DOHH2 (cell line): ENCODE measurements around the gene MMP23B.
A peak's percentile ranks its signal among the peaks of the same experiment; 100 is the strongest.

Experiments
- H3F3A ChIP-seq: fragments of 200-600 bp; sonication (generic), shearing (Covaris generic); 2 replicates; pipeline ENCODE4 v1.6.0; 2016; ENCODE audit warnings: antibody characterized with exemption, mild to moderate bottlenecking; ENCODE audit not compliant: control insufficient read depth, insufficient read depth
- H3K27ac ChIP-seq: fragments of 200-600 bp; sonication (generic); 2 replicates; pipeline ENCODE4 v1.5.1; 2014; ENCODE audit warnings: low read depth, mild to moderate bottlenecking, low read length, moderate library complexity
- H3K27me3 ChIP-seq: fragments of 200-600 bp; sonication (generic); 2 replicates; pipeline ENCODE4 v1.6.1; 2014; ENCODE audit warnings: mild to moderate bottlenecking, low read length, mixed read lengths; ENCODE audit not compliant: control insufficient read depth
- H3K36me3 ChIP-seq: fragments of 200-600 bp; sonication (generic); 2 replicates; pipeline ENCODE4 v1.6.1; 2014; ENCODE audit warnings: mild to moderate bottlenecking, low read length, moderate library complexity, mixed read lengths; ENCODE audit not compliant: control insufficient read depth
- H3K4me1 ChIP-seq: fragments of 200-600 bp; sonication (generic); 2 replicates; pipeline ENCODE4 v1.6.1; 2014; ENCODE audit warnings: mild to moderate bottlenecking, low read length, mixed read lengths; ENCODE audit not compliant: control insufficient read depth
- H3K4me2 ChIP-seq: fragments of 200-600 bp; sonication (generic); 2 replicates; pipeline ENCODE4 v1.6.0; 2014; ENCODE audit warnings: mild to moderate bottlenecking, low read length, moderate library complexity
- H3K4me3 ChIP-seq: fragments of 200-600 bp; sonication (generic); 2 replicates; pipeline ENCODE4 v1.5.1; 2014; ENCODE audit warnings: mild to moderate bottlenecking, low read length, mixed read lengths
- H3K79me2 ChIP-seq: fragments of 200-600 bp; sonication (generic); 2 replicates; pipeline ENCODE4 v1.6.1; 2014; ENCODE audit warnings: mild to moderate bottlenecking, low read length, mixed read lengths; ENCODE audit not compliant: control insufficient read depth
- H3K9me2 ChIP-seq: fragments of 200-600 bp; sonication (generic); replicated peaks from 2 replicates; pipeline ENCODE4 v1.6.1; 2014; ENCODE audit warnings: mild to moderate bottlenecking, low read length, mixed read lengths; ENCODE audit not compliant: control insufficient read depth
- H3K9me3 ChIP-seq: fragments of 200-600 bp; sonication (generic); 2 replicates; pipeline ENCODE4 v1.6.1; 2014; ENCODE audit warnings: antibody characterized with exemption, low read length, mixed read lengths; ENCODE audit not compliant: control insufficient read depth, insufficient read depth
- H4K20me1 ChIP-seq: fragments of 200-600 bp; sonication (generic); 2 replicates; pipeline ENCODE4 v1.6.0; 2014; ENCODE audit warnings: low read depth, mild to moderate bottlenecking, antibody characterized with exemption, low read length, moderate library complexity; ENCODE audit not compliant: control insufficient read depth, insufficient read depth
- EZH2phosphoT487 ChIP-seq: fragments of 200-600 bp; sonication (generic); IDR thresholded peaks from 2 replicates; pipeline ENCODE4 v1.6.1; 2017; ENCODE audit warnings: borderline replicate concordance, mild to moderate bottlenecking, antibody characterized with exemption, low read length, moderate library complexity, mixed read lengths
- TF ChIP-seq, protein P1 (sequence below): fragments of 200-600 bp; sonication (generic); IDR thresholded peaks from one replicate; pipeline ENCODE4 v1.5.1; 2014; ENCODE audit warnings: antibody characterized with exemption, mild to moderate bottlenecking, low read depth, low read length; ENCODE audit not compliant: poor library complexity, severe bottlenecking

MMP23B gene

DNA sequence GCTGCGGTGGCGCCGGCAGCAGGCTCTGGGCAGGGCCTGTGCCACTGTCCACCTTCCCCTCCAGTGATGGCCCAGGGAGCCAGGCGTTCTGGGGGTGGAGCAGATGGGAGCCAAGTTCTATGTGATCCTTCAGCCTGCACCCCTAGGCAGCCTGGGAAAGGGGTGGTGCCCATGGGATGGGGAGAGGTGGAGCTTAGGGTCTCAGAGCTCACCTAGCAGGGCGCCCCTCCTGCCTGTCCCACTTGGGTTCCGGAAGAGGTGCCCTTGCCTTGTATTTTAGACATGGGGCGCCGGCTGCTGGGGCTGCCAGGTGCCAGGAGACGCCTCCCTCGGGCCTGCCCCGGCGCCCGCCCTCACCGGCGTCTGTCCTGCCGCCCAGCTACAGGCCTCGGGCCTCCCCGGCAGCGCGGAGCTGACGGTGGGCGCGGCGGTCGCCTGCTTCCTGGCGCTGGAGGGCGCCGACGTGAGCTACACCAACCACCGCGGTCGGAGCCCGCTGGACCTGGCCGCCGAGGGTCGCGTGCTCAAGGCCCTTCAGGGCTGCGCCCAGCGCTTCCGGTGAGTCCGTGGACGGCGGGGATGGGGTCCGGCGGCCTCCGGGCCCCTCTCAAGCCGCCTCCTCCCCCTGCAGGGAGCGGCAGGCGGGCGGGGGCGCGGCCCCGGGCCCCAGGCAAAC is 3.1 kb upstream of the MMP23B start:
- H3K4me1 ChIP-seq = peaks cover 20% of the 10 kb centered on the region
- H3K36me3 ChIP-seq = no peaks in the 10 kb centered on the region
- H3K9me2 ChIP-seq = no peaks in the 10 kb centered on the region
- H3F3A ChIP-seq = no peaks in the 10 kb centered on the region
- no peak for TF ChIP-seq EZH2phosphoT487
- TF ChIP-seq, protein P1, sequence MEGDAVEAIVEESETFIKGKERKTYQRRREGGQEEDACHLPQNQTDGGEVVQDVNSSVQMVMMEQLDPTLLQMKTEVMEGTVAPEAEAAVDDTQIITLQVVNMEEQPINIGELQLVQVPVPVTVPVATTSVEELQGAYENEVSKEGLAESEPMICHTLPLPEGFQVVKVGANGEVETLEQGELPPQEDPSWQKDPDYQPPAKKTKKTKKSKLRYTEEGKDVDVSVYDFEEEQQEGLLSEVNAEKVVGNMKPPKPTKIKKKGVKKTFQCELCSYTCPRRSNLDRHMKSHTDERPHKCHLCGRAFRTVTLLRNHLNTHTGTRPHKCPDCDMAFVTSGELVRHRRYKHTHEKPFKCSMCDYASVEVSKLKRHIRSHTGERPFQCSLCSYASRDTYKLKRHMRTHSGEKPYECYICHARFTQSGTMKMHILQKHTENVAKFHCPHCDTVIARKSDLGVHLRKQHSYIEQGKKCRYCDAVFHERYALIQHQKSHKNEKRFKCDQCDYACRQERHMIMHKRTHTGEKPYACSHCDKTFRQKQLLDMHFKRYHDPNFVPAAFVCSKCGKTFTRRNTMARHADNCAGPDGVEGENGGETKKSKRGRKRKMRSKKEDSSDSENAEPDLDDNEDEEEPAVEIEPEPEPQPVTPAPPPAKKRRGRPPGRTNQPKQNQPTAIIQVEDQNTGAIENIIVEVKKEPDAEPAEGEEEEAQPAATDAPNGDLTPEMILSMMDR = no peak
- H3K79me2 ChIP-seq = no peaks in the 10 kb centered on the region
- no peak overlapping the region for H3K27ac ChIP-seq
- H4K20me1 ChIP-seq = no peaks in the 10 kb centered on the region
- H3K4me3 ChIP-seq = peak overlapping the region; percentile 58
- H3K27me3 ChIP-seq = no peaks in the 10 kb centered on the region
- no peaks in the 10 kb centered on the region for H3K9me3 ChIP-seq
- H3K4me2 ChIP-seq = peak overlapping the region; percentile 71

DNA sequence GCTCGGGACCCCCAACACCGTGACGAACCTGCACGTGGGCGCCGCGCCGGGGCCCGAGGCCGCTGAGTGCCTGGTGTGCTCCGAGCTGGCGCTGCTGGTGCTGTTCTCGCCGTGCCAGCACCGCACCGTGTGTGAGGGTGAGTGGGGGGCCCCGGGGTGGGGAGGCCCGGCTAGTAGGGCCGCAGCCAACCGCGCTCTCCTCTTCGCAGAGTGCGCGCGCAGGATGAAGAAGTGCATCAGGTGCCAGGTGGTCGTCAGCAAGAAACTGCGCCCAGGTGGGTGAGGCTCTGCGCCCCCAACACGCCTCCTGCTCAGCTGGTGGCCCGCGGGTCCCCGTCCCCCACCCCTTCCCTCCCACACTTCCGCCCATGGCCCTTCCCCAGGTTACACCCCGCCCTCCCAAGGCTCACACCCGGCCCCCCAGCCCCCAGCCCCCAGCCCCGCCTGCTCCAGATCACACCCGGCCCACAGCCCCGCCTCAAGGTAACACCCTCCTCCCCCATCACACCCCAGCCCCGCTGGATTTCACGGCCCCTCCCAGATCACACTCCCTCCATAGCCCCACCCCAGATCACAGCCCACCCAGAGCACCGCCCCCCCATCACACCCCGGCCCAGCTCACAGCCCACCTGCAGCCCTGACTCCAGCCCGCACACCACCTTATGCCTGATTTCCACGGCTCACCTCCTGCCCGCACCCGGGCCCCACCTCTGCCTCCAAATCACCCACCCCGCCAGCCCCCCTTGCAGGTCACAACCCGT is 2.4 kb upstream of the MMP23B start:
- H4K20me1 ChIP-seq = no peaks in the 10 kb centered on the region
- H3K36me3 ChIP-seq = no peaks in the 10 kb centered on the region
- no peak for TF ChIP-seq EZH2phosphoT487
- no peaks in the 10 kb centered on the region for H3K9me3 ChIP-seq
- 0 out of 2 replicates have a peak overlapping the region, but pooled peaks have one; percentile 21 for H3K27ac ChIP-seq
- H3K27me3 ChIP-seq = no peaks in the 10 kb centered on the region
- H3K4me3 ChIP-seq = peak overlapping the region; percentile 60
- peaks cover 20% of the 10 kb centered on the region for H3K4me1 ChIP-seq
- no peaks in the 10 kb centered on the region for H3K79me2 ChIP-seq
- H3K4me2 ChIP-seq = peak overlapping the region; percentile 71
- no peaks in the 10 kb centered on the region for H3F3A ChIP-seq
- no peaks in the 10 kb centered on the region for H3K9me2 ChIP-seq

DNA sequence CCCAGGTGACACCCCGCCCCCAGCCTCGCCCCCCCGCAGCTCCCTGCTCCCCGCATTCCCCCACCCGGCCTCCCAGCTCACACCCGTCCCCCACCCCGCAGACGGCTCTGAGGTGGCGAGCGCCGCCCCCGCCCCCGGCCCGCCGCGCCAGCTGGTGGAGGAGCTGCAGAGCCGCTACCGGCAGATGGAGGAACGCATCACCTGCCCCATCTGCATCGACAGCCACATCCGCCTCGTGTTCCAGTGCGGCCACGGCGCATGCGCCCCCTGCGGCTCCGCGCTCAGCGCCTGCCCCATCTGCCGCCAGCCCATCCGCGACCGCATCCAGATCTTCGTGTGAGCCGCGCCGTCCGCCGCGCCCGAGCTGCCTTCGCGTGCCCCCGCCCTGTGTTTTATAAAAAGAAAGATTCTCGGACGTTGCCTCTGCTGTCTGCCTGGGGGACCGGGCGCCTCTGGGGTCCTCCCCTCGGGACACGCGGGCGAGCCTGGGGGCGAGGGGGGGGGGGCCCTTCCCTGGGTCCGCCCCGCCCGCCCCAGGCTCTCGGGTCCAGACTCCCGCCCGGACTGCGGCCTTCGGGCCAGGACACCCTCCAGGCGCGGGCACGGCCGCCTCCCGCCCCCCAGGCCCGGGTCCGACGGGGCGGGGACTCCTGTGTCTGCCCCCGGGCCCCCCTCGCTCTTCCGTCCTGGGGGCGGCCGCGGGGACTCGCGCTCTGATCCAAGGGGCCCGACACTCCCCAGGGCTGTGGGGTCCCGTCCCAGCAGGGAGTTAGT is 1.6 kb upstream of the MMP23B start:
- no peaks in the 10 kb centered on the region for H4K20me1 ChIP-seq
- no peaks in the 10 kb centered on the region for H3K9me2 ChIP-seq
- TF ChIP-seq EZH2phosphoT487 = no peak
- TF ChIP-seq, protein P1 = no peak
- H3K27ac ChIP-seq = peak overlapping the region; percentile 21; the same call in 1 of the 2 replicates
- no peaks in the 10 kb centered on the region for H3K79me2 ChIP-seq
- peak overlapping the region; percentile 71 for H3K4me2 ChIP-seq
- H3F3A ChIP-seq = no peaks in the 10 kb centered on the region
- H3K9me3 ChIP-seq = no peaks in the 10 kb centered on the region
- peak overlapping the region; percentile 60 for H3K4me3 ChIP-seq
- peaks cover 20% of the 10 kb centered on the region for H3K4me1 ChIP-seq
- no peaks in the 10 kb centered on the region for H3K27me3 ChIP-seq
- no peaks in the 10 kb centered on the region for H3K36me3 ChIP-seq
